Dedifferentiated amniotic fluid mesenchymal stem cell (primary cell): ENCODE results near the gene CYB5D1.
"Not testable (repeated sequence)": the region's sequence is repeated elsewhere in the genome, so short reads cannot be mapped to it uniquely, and the experiment has no call there.

Experiments used
- DNase-seq: peaks from one replicate; pipeline ENCODE4 v3.0.0-alpha.2; 2016; ENCODE audit errors: extremely low spot score

CYB5D1 gene

DNA sequence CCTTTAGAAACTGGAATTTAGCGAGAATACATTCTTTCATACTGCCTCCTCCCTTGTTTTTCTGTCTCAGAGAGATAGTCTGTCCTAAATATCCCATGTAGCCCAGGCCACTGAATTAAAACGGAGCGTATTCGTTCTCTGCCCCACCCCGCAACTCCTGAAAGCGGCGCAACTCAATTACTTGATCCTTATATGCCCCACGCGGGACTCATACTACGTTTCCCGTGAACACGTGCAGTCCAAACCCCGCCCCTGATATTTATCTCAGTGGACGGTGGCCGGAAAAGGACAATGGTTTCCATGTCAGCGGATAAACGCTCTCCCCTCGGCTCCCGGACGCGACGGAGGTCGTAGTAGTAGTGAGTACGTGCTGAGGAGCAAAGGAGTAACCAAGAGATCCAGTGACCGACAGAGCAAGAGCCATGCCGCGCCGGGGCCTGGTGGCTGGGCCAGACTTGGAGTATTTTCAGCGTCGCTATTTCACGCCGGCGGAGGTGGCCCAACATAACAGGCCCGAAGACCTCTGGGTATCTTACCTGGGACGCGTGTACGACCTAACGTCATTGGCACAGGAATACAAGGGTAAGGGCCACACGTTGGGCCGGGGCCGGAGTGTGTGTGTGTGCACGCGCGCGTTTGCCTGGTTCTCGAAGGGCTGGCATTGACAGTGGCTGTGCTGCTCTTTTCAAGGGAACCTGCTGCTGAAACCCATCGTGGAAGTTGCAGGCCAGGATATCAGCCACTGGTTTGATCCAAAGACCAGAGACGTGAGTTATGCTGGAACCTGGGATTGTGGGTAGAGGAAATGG lies at the start of gene CYB5D1:
TSS of gene CYB5D1 (plus strand) at position 291 of the 809 bp plus-strand sequence. CDS start at position 423, 132 bp downstream.
- DNase-seq, result peak; percentile 88

DNA sequence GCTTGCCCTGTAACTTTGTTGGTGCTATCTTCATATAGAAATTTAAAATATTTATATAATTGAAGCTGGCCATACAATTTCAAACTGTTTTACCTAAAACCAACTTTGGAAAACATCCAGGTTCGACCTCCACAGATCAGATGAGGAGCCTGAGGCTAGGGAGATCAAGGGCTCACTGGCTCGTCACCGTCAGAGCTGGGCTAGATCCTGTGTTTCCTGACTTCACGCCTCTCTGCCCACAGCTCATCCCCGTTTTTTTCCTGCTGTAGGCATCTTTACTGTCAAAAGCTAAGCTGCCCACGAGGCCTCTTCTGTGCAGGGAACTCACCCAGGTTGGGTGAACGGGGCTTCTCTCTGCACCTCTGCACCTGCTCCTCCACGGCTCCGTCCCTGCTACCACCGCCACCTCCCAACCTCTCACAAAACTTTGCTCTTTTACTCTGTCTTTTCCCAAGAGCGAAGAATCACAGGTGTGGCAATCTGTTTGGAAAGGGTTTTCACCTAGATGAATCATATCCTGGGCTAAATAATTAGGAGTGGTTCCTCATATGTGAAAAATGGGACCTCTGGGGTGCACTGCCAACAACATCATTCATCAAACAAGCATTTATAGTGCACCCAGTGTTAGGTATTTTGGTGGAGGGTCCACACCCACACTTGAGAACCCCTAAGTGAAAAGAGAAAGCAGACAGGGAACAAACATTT lies 48.6 kb upstream of the CYB5D1 start:
- DNase-seq, result no peak

DNA sequence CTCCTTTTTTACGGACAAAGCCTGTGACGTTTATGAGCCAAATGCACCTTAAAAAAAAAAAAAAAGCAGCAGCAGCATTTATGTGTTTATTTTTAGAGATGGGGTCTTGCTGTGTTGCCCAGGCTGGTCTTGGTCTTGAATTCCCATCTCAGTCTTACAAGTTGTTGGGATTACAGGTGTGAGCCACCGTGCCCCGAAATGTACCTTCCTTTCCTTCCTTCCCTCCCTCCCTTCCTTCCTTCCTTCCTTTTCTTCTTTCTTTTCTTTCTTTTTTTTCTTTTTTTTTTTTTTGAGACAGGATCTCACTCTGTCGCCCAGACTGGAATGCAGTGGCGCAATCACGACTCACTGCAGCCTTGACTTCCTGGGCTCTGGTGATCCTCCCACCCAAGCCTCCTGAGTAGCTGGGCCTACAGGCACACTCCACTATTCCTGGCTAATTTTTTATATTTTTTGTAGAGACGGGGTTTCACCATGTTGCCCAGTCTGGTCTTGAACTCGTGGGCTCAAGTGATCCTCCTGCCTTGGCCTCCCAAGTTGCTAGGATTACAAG lies 47.9 kb upstream of the CYB5D1 start:
- DNase-seq, result not testable (repeated sequence)

DNA sequence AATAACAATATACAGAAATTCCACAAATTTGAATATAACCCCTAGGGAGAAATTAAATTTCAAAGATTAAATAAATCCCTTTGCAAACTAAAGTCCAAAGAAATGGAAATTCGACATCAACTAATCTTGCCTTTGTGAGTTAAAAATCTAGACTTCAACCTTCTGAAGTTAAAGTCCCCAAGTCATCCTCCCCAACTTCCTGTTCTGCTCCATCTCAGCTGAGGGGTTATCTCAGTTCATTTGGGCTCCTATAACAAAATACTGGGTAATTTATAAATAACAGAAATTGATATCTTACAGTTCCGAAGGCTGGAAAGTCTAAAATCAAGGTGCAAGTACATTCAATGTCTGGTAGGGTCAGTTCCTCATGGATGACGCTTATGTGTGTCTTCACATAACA lies 46.6 kb upstream of the CYB5D1 start:
- DNase-seq, result no peak

- no peak for DNase-seq
Observed at GRCh38 chr17:7814969-7815368, 42.8 kb upstream of the CYB5D1 start.

DNA sequence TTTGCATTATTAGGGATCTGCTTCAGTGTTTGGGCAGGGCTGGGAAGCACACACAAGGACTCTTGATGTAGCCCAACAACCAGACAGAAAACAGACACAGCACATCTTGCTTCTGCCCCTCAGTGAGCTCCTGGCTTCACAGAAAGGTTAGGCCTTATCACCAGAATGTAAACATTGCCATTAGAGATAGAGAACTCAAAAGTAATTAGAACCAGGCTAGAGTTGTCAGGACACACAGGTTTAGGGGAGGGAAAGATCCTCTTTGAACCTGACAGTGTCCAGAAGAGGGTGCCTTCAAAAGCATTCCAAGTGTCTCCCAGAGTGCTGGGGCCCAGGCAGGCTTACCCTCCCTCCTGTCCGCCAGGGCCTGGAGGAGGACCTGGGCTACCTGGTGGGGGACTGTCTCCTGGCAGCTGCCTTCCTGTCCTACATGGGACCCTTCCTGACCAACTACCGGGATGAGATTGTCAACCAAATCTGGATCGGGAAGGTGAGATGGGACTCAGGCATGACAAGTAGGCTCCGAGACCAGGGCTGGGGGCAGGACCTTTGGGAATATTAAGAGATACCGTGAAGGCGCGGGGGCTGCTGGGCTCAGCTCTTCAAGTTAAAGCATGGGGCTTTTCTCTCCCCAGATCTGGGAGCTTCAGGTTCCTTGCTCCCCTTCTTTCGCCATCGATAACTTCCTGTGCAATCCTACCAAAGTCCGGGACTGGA lies 40.7 kb upstream of the CYB5D1 start:
- no peak for DNase-seq

GRCh38 chr17:7817643-7817964 lies 40.2 kb upstream of the CYB5D1 start:
- DNase-seq, result no peak

DNA sequence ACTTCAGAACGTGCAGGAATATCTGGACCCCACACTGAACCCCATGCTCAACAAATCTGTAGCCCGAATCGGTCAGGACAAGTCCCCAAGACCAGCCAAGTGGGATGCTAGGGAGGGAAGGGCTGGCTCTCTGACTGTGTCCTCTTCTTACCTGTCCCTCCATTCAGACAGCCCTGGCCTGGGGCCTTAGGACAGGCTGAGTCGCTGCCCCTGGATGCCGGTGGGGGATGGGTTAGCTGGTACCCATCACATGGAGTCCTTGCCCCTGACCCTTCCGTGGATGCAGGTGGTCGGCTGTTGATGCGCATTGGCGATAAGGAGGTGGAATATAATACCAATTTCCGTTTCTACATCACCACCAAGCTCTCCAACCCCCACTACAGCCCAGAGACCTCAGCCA lies 39.8 kb upstream of the CYB5D1 start:
- no peak for DNase-seq

DNA sequence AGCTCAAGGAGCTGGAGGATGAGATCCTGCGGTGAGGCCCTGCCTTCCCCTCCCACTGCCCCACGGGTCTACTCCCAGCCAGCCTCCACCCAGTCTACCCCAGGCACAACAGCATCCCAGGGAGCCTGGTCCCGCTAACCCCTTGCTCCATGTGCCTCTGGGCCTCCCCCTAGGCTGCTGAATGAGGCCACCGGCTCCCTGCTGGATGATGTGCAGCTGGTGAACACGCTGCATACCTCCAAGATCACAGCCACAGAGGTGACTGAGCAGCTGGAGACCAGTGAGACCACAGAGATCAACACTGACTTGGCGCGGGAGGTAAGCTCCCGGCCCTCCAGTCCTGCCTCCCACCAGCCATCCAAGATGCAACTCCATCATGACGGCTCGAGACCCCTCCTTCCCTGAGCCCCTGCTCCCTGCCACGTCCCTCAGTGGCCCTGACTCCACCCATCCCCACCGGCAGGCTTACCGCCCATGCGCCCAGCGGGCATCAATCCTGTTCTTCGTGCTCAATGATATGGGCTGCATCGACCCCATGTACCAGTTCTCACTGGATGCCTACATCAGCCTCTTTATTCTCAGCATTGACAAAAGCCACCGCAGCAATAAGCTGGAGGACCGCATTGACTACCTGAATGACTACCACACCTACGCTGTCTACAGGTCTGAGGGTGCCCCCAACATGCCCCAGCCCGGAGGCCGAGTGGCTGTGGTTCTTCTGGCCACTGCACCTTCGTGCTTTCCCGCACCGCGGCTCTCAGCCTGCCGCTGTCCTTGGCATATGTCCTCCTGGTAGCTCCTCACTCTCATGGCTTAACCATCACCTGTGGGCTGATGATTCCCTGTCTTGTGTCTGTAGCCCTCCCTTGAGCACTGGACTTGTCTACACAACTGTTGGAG lies 38.8 kb upstream of the CYB5D1 start:
- no peak for DNase-seq

DNA sequence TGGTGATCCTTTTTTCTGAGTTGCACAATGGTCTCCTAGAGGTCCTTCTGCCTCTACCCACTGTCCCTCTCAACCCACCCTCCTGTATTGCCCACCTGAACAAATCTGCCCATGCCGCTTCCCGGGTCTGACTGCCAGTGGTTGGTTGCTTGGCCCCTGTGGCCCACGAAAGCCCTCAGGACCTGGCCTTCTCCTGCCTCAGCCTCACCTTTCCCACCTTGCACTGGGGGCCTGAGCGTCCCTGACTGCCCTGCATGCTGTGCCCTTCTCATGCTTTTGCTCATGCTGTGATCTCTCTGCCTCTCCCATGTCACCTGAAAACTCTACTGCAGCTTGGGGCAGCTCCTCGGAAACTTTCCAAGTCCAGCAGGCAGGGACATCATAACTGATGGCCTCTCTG lies 37.6 kb upstream of the CYB5D1 start:
- DNase-seq, result no peak

DNA sequence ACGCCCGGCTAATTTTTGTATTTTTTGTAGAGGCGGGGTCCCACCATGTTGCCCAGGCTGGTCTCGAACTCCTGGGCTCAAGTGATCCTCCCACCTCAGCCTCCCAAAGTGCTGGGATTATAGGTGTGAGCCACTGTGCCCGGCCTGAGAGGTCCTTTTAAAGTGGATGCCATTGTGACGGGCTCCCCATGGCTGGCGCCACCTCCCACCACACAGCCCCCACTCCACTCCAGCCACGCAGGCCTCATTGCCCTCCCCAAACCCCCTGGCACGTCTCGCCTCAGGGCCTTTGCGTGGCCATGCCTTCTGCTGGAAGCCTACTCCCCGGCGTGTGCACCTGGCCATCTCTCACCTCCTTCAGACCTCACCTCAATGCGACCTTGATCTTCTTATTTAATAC lies 35.7 kb upstream of the CYB5D1 start:
- DNase-seq, result no peak

GRCh38 chr17:7823581-7824001 lies 34.2 kb upstream of the CYB5D1 start:
- DNase-seq, result no peak

- no peak for DNase-seq
Observed at GRCh38 chr17:7824021-7824924, 33.5 kb upstream of the CYB5D1 start.

DNA sequence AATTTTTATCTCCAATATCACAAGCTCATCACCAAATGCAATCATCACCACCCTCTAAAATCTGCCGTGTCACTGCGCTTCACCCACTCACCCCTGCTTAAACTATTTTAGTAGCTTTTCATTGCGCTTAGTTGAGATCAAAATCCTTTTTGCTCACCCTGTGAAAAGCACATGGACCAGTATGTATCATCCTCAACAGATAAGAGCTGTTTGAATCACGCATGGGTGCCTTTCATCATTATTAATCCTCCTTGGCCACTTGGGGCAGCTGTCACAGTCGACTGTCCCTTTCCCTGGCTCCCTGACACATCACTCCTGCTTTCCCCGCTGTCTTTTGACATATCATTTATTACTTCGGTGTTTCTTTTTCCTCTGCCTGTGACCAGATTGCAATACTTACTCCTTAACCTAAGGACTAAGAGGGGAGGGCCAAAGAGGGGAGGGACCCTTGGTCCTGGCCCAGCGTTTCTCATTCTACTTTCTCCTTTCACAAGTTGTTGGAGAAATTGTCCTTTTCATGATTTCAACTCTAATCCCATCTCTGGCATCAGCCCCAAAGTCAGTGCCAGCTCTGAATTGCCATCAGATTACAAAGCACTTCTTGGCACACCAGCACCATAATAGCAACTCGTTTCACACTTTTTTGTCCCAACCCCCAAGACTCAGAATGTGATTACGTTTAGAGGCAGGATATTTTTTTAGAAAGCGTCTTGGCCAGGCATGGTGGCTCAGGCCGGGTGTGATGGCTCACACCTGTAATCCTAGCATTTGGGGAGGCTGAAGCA lies 32.4 kb upstream of the CYB5D1 start:
- peak; percentile 21 for DNase-seq

DNA sequence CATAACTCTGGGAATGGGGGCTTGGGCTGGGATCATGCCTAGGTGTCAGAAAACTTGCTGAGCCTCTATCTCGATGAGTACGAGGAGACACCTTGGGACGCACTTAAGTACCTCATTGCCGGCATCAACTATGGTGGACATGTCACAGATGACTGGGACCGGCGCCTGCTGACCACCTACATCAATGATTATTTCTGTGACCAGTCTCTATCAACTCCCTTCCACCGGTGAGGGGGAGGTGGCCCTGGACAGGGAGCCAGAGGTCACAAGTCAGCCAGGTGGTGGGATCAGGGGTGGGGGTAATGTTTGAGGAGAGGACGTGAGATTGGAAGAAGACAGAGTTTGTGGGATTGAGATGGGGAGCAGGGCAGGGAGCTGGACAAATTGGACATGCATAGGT lies 27.2 kb upstream of the CYB5D1 start:
- no peak for DNase-seq

DNA sequence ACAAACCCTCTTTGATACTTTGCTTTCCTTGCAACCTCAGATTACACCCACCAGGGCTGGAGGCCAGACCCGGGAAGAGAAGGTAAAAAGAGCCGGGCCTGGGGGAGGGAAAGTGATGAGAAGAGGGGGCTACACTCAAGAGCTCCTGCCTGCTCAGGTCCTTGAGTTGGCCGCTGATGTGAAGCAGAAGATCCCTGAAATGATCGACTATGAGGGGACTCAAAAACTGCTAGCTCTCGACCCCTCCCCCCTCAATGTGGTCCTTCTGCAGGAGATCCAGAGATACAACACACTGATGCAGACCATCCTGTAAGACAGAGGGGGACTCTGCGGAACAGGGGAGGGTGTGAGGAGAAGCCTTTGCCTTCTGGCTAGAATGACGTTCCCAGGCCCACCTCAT lies 26.6 kb upstream of the CYB5D1 start:
- no peak for DNase-seq

DNA sequence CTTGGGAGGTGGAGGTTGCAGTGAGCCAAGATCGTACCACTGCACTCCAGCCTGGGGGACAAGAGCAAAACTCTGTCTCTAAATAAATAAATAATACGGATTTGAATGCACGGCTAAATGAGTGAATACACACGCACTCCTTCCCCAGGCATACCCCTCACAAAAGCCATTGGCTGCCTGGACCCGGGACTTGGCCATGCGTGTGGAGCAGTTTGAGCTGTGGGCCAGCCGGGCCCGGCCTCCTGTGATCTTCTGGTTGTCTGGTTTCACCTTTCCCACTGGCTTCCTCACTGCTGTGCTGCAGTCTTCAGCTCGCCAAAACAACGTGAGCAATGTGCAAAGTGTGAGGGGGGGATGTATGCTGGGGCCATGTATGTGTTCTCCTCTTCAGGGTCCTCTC lies 25.4 kb upstream of the CYB5D1 start:
- DNase-seq, result no peak

DNA sequence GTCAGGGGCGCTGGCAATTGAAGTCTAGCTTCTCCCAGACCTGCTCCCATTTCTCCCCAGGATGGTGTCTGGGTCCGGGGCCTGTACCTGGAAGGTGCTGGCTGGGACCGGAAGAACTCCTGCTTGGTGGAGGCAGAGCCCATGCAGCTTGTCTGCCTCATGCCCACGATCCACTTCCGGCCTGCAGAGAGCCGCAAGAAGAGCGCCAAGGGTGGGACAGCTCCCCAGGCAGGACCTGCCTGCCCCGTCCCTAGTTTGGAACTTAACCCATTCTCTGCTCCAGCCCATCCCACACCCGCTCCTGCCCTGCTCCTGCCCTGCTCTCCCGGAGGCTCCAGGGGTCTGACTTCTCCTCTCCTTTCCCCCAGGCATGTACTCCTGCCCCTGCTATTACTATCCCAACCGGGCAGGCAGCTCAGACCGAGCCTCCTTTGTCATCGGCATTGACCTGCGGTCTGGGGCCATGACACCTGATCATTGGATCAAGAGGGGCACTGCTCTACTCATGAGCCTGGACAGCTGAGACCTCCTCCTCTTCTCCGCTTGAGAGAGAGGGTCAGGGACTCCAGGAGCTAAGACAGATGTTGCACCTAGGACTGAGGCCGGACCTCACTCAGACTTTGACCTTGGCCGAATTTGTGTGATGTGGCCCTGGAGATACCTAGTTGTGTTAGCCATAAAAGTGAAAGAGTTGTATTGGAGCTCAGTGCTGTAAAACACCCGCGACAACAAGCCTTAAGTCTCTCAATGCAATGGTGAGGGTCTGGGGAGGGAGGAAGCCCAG lies 24.6 kb upstream of the CYB5D1 start:
- DNase-seq, result no peak
